Erythroblast (primary cell): ENCODE data around the gene GATD1.

Experiments used
- DNase-seq, 2 experiments: peaks; one replicate each; lab custom pipeline; 2025; lab: John Stamatoyannopoulos, UW
- GATA1 ChIP-seq: IDR thresholded peaks from 2 replicates; pipeline ENCODE4 v1.6.1; 2011; ENCODE audit warnings: low read depth, mild to moderate bottlenecking, control low read depth, low read length, moderate library complexity
- POLR2A ChIP-seq: IDR thresholded peaks from 2 replicates; pipeline ENCODE4 v1.6.1; 2011; ENCODE audit warnings: mild to moderate bottlenecking, low read length

The GATD1 gene

DNA sequence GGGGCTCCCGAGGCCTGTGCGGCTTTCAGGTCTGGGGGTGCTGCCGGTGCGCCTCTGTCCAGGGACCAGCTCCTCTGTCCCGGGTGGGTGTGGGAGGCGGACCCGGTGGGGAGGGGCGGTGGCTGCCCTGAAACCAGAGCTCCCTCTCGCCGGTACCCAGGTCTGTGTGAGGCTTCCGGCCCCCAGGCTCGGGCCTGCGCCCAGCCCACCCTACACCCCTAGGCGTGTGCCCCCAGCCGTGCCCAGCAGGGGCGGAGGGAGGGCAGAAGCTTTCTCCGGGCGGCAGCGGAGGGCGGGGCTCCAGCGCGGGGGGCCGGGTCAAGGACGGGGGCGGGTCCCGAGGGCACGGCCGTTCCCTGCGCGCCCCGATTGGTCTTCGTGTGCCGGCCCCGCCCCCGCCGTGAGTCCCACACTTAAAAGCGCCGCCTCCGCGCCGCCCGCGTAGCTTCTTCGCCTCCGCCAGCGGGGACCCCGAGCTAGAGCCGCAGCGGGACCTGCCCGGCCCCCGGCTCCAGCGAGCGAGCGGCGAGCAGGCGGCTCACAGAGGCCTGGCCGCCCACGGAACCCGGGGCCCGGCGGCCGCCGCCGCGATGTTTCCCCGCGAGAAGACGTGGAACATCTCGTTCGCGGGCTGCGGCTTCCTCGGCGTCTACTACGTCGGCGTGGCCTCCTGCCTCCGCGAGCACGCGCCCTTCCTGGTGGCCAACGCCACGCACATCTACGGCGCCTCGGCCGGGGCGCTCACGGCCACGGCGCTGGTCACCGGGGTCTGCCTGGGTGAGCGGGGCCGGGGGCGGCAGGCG, 42.0 kb upstream of the GATD1 start:
- peak; percentile 94 to 97 for DNase-seq
- TF ChIP-seq GATA1 (no peak), POLR2A (peak; percentile 80)

DNA sequence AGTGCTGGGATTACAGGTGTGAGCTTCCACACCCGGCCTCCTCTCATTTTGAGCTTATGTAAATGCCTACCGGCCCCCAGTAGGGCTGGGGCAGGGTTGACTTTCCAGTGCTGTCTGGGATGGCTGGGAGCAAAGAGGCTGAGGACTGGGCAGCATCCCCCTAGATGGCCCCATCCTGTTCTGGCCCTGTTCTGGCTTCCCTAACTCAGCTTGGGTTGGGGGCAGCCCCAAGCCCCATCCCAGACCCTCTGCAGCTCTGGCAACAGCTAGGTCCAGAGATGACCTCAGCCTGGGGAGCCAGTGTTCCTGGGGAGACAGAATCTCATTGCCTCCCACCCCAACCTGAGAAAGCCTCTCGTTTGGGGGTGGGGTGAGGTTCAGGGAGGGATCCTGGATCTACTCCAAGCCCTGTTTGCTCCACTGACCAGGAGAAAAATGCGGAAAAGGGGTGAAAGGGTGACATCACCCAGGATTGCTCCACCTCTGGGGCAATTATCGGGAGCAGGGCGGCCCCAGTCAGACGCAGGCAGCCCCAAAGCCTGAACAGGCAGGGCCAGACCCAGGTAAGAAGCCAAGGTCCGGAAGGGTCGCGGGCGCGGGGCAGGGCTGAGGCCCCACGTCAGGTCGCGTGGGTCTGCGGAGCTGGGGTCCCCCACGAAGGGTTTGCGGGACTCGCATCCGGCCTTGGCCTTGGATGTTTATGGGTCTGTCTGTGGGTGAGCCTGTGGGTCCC, 41.3 kb upstream of the GATD1 start, which contains the start of gene PNPLA2:
Gene PNPLA2, plus strand, starts transcription at position 519 of the 733 bp plus-strand sequence. CDS start 805 bp downstream, outside the sequence.
- no peak for DNase-seq
- TF ChIP-seq GATA1 (no peak), POLR2A (no peak)

DNA sequence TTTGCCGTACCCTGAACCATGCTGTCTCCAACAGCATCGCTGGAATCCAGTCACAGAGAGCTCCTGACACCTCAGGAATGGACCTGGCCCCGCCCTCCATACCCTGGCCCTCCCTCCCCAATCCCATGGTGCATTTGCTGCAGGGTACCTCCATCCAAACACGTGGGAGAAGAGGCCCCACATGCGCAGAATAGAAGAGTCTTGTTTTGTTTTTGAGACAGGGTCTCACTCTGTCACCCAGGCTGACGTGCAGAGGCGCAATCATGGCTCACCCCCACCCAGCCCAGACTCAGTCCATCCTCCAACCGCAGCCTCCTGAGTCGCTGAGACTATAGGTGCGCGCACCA, 39.1 kb upstream of the GATD1 start:
- no peak for DNase-seq
- TF ChIP-seq POLR2A (no peak), GATA1 (no peak)

DNA sequence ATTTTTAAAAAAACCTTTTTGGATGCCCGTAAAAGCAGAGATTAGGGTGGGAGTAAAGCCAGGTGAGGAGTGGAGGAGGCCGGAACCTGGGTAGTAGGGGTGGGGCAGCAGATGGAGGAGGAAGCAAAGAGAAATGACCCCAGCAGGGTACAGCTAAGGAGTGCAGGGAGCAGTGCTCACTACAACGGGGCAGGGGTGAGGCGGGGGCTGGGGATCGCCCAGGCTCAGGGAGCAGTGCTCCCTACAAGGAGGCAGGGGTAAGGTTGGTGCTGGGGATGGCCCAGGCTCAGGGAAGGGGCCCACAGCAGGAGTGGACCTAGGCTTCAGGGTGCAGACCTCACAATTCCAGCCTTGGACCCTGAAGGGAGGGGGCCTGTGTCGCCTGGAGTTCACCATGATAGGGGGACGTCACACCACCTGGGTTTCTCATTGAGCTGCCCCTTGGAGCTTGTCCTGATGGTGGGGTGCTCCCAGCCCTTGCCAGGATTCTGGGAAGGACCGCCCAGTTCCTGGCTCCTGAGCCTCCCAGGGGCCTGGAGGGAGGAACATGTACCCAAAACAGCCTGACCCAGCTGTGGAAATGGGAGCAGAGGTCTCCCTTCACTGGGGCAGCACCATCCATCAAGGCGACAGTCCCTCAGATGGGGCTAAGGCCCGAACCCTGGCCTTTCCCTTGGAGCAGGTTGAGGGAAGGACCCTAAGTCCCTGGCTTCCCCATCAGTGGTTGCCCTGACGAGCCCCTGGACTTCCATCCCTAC, 38.6 kb upstream of the GATD1 start:
- TF ChIP-seq POLR2A (no peak), GATA1 (no peak)

DNA sequence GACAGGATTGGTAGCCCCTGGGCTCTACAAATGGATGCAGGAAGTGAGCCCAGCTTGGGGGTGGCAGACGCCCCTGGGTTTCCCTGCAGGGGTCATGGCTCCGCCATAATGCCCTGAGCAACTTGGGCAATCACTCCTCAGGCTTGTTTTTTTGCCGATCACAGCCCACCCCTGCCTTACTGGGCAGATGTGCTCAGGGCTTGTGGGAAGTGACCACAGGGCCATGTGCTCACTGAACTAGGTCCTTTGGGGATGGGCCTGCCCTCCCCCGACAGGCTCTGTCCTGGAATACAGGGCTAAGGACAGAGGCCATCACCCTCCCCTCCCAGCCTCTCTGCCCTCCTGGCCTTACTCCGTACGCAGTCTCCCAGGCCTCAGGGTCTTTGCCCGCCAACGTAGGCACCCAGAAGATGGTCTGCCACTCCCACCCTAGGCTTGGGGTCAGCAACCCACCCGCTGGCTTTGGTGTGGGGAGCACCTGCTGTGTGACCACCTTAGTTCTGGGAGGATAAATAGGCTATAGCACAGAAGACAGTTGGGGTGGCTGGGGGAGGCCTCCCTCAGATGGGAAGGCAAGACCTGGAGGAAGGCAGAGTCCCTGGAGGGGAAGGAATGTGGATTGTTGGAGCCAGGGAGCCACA, 36.3 kb upstream of the GATD1 start:
- TF ChIP-seq POLR2A (peak; percentile 53), GATA1 (no peak)
- DNase-seq: no peak

More for the DNA sequence above, 38.6 kb upstream of the GATD1 start:
- DNase-seq: no peak

DNA sequence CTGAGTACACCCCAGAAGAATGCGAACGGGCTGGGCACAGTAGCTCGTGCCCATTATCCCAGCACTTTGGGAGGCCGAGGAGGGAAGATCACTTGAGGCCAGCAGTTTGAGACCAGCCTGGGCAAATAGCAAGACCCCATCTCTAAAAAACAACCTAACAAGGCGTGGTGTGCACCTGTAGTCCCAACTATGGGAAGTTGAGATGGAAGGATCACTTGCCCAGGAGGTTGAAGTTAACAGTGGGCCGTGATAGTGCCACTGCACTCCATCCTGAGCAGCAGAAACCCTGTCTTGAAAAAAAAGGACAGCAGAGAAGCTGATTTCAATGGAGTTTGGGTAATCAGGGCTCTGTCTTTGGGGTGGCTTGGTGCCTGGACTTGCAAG, 35.8 kb upstream of the GATD1 start:
- TF ChIP-seq POLR2A (no peak), GATA1 (no peak)
- no peak for DNase-seq

DNA sequence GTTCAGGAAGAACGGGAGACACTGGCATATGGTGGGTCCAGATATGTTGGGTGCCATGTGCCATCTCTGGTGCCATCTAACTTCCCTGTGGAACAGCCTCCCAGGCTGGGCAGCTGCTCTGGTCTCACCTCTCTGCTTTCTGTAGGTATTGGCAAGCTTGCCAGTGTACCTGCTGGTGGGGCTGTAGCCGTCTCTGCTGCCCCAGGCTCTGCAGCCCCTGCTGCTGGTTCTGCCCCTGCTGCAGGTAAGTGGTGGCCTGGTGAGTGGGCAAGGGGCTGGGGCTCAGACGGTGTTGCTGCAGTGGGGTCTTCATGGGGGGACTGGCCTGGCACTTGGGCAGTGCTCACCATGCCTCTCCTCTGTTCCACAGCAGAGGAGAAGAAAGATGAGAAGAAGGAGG, 35.1 kb upstream of the GATD1 start:
- no peak for TF ChIP-seq GATA1
- no peak for TF ChIP-seq POLR2A
- DNase-seq: no peak

DNA sequence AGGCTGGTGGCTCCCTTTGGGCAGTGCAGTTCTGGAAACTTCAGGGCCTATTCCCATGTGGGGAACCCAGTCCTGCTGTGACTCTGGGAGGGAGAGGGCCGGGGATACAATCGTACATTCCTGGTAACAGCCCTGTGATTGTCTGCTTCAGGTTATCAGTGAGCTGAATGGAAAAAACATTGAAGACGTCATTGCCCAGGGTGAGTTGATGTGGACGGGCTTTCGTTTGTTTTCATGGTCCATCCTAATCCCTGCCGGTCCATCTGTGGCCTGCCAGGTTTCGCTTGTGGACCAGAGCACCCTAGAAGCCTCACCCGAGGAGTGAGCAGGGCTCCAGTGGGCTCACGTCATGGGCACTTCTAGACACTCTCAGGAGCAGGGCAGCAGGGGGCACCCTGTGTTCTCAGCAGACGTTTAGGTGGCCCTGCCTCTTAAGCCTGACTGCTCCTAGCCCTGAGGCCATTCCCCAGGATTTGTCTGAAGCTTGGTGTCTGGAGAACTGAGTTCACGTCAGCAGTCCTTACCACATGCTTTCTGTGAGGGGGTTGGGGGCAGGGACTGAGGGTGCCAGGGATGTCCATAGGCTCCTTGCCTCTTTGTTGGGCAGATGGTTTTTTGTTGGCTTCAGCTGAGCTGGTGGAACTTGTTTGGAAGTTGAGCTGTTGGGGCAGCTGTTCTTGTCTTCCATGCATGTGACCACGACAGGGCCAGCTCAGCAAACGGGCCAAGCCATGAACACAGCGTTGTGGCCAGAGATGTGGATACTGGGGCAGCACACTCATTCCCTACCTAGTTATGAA, 34.4 kb upstream of the GATD1 start:
- DNase-seq: no peak
- no peak for TF ChIP-seq POLR2A
- no peak for TF ChIP-seq GATA1

DNA sequence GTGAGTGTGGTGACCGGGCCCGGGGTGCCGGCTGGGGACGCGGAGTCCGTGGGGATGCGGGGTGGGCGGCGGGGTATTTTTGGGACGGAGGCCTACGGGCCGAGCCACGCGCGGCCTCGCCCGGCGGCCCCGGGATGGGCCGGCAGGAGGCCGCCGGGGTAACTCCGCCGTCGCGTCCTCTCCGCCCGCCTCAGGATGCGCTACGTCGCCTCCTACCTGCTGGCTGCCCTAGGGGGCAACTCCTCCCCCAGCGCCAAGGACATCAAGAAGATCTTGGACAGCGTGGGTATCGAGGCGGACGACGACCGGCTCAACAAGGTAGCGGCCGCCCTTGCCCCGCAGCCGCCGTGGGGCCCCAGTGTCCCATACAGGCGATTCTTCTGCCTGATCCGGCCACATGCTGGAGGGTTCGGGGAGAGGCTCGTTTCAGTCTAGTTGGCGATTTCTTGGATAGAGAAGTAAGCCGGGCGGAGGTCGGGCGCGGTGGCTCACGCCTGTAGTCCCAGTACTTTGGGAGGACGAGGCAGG, 32.8 kb upstream of the GATD1 start:
- TF ChIP-seq POLR2A (no peak), GATA1 (no peak)
- peak; percentile 78 to 83 for DNase-seq

DNA sequence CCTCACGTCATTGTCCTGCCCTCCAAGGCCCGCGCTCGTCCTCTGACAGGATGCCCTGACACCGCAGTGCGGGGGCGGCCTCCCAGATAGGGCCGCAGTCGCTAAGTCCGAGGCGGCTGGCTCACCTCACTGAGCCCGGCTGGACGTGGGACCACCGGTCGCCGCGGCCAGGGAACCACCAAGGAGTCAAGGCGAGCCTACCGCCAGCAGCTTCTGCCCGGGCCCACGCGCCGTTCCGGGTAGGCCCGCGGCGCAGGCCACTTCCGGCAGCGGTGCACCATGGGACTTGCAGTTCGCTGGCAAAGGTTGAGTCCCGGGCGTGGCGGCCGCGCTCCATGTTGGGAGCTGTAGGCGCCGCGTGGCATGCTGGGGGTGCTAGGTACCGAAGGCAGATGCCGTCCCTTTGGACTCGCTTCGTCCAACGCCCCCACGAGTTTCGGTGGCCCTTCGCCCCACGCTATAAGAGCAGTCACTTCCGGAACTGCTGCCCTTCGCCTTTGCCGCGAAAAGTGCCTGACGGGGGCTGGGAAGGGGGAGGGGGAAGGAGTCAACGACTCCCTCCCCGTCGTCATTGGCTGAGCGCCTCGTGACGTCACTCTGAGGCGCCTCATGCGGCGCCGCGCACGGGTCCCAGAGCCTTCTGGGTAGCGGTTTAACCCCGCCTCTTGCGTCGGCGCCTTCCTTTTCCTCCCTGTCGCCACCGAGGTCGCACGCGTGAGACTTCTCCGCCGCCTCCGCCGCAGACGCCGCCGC, 32.2 kb upstream of the GATD1 start, which contains the start of gene RPLP2:
Gene RPLP2, plus strand, starts transcription at position 681 of the 753 bp plus-strand sequence. CDS start 268 bp downstream, outside the sequence.
- peak; percentile 98 to 99 for DNase-seq
- no peak for TF ChIP-seq GATA1
- peak; percentile 94 for TF ChIP-seq POLR2A

DNA sequence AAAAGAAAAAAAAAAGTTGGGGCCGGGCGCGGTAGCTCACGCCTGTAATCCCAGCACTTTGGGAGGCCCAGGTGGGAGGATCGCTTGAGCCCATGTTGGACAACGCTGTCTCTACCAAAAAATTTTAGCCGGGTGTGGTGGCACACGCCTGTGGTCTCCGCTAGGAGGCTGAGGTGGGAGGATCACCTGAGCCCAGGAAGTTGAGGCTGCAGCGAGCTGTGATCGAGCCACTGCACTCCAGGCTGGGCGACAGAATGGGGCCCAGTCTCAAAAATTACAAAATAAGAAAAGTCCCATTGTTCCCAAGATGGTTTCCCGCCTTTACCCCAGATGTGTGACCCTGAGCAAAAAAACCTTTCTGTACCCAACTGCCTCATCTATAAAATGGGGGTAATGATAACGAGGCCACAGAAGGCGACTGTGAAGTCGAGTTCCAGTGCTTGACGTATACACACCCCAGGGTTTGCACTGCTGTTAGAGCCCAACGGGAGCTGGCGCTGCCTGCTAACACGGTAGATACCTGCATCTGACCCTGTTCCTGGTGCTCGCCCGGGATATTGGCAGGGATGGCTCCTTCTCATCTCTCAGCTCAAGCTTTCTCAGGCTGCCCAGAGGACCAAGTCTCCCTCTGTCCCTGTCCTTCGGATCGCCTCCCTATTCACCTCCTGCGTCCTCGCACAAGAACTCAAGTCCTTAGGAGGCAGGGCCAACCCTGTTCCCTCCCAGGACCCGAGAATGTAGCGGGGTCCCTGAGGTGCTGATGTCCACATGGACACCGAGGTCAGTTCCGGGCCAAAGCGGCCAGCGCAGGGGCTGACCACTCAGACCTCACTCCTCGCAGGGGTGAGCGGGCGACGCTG, 31.4 kb upstream of the GATD1 start:
- TF ChIP-seq POLR2A (no peak), GATA1 (no peak)
- DNase-seq: peak; percentile 77

DNA sequence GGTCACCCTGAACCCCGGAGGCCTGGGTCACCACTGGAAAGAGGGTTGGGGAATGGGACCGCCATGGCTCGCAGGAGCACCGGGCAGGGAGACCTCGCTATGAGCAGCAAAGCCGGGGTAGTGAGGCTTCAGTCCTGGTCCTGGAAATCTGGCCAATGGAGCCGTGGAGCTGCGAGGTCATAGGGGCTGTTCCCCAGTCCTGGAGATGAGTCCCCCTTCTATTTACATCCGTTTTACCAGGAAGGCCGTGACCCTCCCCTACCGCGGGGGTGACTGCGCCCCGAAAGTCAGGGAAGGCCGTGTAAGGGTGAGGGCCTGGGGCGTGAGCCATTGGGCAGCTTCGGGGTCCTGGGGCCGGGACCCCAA, 27.3 kb upstream of the GATD1 start:
- TF ChIP-seq POLR2A (no peak), GATA1 (no peak)

More for the DNA sequence above, 27.3 kb upstream of the GATD1 start:
- no peak for DNase-seq
